GM19035 (cell line): Measurements from ENCODE around the gene SLC9A9.
"Not testable (repeated sequence)": the region's sequence is repeated elsewhere in the genome, so short reads cannot be mapped to it uniquely, and the experiment has no call there.

ENCODE experiments used
- ATAC-seq: cut with Tn5 transposase; IDR thresholded peaks from one replicate; pipeline ENCODE4 v1.9.1; 2021; ENCODE audit not compliant: unreplicated experiment

The SLC9A9 gene

GRCh38 chr3:143847787-143848631 lies at the start of gene SLC9A9:
Gene SLC9A9, minus strand, starts transcription at chr3:143848468. Its CDS starts 146 bp downstream, at chr3:143848322.
- peak; percentile 93 for ATAC-seq

GRCh38 chr3:143897576-143898295 lies 49.5 kb upstream of the SLC9A9 start:
- ATAC-seq = no peak

- ATAC-seq = no peak
These were observed 48.2 kb upstream of the SLC9A9 start for GRCh38 chr3:143896486-143896885.

GRCh38 chr3:143895805-143896204 lies 47.5 kb upstream of the SLC9A9 start:
- no peak for ATAC-seq

- no peak for ATAC-seq
These were observed 40.6 kb upstream of the SLC9A9 start for GRCh38 chr3:143888846-143889245.

- no peak for ATAC-seq
These were observed 39.9 kb upstream of the SLC9A9 start for GRCh38 chr3:143888166-143888565.

- peak; percentile 94 for ATAC-seq
These were observed 37.6 kb upstream of the SLC9A9 start for GRCh38 chr3:143885780-143886427.

- ATAC-seq = no peak
These were observed 36.6 kb upstream of the SLC9A9 start for GRCh38 chr3:143884861-143885260.

GRCh38 chr3:143883151-143883550 lies 34.9 kb upstream of the SLC9A9 start:
- ATAC-seq = no peak

GRCh38 chr3:143881095-143881494 lies 32.8 kb upstream of the SLC9A9 start:
- no peak for ATAC-seq

- ATAC-seq = no peak
These were observed 27.3 kb upstream of the SLC9A9 start for GRCh38 chr3:143875546-143875945.

GRCh38 chr3:143873553-143873952 lies 25.3 kb upstream of the SLC9A9 start:
- not testable (repeated sequence) for ATAC-seq

GRCh38 chr3:143865302-143865701 lies 17.0 kb upstream of the SLC9A9 start:
- no peak for ATAC-seq

- ATAC-seq = no peak
These were observed 11.4 kb upstream of the SLC9A9 start for GRCh38 chr3:143859465-143860203.

GRCh38 chr3:143856252-143856970 lies 8.1 kb upstream of the SLC9A9 start:
- no peak for ATAC-seq

- no peak for ATAC-seq
These were observed 6.9 kb upstream of the SLC9A9 start for GRCh38 chr3:143855183-143855582.

- ATAC-seq = no peak
These were observed 3.2 kb upstream of the SLC9A9 start for GRCh38 chr3:143851331-143852017.

- ATAC-seq = no peak
These were observed 2.6 kb upstream of the SLC9A9 start for GRCh38 chr3:143850877-143851276.

- peak; percentile 31 for ATAC-seq
These were observed 1.7 kb upstream of the SLC9A9 start for GRCh38 chr3:143849854-143850549.
